Left colon (tissue), 2 donors: ENCODE results near the gene EPAS1. TPM values are rescaled to one million over a fixed set of nuclear protein-coding genes. Genes with fewer than 3 reads are reported as not detected.

Experiments used
- ATAC-seq: fragments of 200-7000 bp; cut with Tn5 transposase; one replicate; pipeline ENCODE4 v1.9.1; 2020; ENCODE audit warnings: mild to moderate bottlenecking, moderate library complexity
- DNase-seq, 2 donors: peaks; one replicate each; pipeline ENCODE4 v3.0.0-alpha.2; 2020
- intact Hi-C, 2 donors: fragments of 100-400 bp; cut with DNase I in 1 of 2; cut with micrococcal nuclease in 1 of 2; formaldehyde crosslinking; loops; one replicate each; pipeline versions ENCODE4 v1.11.2 to v1.14.0; 2022; cut with DNase I, micrococcal nuclease
- total RNA-seq, 2 donors: library from RNA; stranded (reverse); fragmentation: NEBNext Ultra II Directional; extraction: Animal tissue kit (Norgen Biotek cat#: 25700); gene quantifications; one replicate each; pipeline ENCODE4 v1.2.1, GENCODE V29; 2021
- donor health status: DM: no; HTN: no; CAD: no.
- donor health status: DM: yes; HTN: yes; CAD: no.

The EPAS1 gene
- total RNA-seq, 2 donors from 2014 or later: 155 to 226 TPM

DNA sequence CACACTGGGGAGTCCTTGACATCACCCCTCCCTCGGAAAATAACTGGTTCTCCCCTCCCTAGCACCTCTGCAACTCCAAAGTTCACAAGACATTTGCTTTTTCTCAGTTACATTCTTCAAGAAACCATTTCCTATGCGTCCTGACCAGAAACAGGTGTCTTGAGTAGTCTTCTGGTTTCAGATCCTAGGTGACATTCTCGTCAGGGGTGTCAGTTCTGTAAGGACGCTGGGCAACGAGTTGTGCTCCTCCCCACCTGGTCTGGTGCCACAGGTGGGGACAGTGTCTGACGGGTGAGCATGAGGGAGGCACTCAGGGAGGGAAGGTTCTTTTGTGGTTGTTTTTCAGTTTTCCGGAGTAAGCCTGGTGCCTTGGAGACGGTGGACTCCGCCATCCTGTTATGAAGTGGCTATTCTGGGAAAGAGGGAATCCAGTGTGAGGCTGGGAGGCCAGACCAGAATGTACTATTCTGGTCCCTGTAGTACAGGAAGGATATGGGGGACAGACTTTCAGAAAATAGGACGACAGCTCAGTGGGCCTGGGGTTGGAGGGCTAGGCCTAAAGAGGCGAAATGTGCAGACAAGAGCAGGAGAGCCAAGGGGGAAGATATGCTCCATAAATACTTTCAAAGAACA, 50.6 kb downstream of the EPAS1 start:
- no peak for DNase-seq

DNA sequence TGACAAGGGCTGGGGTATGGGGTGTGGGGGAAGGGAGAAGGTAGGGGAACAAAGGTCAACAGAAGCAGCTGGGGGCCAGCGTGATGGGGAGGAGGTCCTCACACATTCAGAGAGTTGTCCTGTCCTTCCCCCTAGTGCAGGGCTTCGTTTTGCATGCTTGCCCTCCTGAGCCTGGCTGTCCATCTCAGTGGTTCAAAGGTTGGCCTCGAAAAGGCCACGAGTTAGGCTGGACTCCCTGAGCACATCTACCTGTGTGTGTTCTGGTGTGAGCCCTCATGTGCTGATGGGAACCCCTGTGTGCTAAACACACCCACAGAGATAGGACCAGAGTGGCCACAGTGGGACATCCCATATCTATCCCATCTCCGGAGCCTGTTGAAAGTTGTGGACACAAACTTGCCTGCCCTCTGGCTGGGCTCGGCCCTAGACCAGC, 51.9 kb downstream of the EPAS1 start:
- intact Hi-C loops: no loop called here
- DNase-seq (no peak), ATAC-seq (no peak)

More for the DNA sequence above, 50.6 kb downstream of the EPAS1 start:
- intact Hi-C loops: no loop called here
- ATAC-seq: no peak

DNA sequence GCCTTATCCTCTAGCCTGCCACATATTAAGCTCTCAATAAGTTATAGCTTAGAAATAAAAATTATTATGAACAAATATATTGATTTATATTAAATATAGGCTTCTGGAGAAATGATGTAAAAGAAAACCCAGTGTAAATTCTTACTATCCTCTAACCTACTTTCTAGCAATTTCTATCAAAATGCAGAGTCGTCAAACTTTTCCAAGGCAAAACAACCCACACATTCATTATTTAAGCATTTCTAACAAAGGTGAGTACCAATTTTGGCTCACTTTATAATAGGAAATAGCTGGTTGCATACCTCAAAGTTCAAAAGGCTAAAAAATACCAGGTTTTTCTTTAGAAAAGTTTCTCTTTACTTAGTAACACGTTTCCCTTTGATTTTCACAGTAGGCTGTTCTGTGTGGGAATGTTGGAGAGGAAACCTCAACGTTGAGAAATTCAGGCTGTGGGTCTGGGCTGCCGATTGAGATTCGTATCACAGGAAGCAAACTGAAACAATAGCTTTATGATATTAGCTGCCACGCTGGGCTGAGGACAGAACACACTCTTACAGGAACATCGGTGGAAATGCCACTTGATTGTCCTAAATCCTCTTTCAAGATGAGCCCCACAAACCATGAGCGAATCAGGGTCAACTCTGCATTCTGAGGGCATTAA, 53.0 kb downstream of the EPAS1 start:
- DNase-seq (no peak), ATAC-seq (no peak)
- intact Hi-C loops: no loop called here

DNA sequence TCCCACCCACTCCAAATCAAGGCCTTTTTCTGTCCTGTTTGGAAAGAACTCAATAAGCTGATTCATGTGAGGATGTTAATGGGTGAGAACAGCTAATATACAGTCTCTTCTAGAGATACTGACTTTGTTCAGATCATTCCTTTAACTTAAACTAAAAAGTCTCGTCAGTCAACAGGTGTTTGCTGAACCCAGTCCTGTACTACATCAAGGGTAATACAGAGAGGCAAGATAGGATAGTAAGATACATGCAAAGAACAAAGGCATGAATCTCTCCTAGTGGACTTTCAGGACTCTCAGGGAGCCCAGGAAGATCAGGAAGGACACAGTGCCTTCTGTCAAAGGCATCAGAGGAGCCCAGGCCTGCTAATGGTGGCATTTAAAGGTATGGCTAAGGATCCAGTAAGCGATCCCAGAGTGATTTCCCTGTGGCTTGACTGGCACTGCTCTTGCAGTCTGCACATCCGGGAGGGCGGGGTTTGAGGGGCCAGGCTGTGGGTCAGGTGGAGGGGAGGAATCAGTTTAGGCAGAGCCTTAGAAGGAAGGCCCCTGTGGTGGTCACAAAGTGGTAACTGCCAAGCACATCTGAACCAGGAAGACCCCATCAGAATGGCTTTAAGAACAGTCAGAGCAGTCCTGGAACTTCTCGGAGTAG, 54.0 kb downstream of the EPAS1 start:
- ATAC-seq: no peak
- intact Hi-C loops: no loop called here
- no peak for DNase-seq

DNA sequence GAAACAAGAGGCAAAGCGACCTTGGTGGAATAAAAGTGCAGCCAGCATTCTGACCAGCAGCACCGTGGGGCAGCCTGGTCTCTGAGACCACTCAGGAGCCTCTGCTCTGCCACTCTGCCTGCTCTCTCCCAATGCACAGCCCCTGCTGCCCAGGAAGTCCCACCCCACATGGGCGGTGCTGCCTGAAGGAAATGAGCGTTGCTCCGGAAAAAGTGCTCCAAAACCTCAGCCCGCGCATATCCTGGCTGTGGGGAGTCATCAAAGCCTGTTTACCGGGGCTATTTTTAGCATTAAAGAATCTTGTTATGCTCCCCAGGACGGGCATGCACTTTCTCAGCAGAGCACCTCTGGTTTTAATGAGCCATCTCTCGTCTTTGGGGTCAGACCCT, 54.5 kb downstream of the EPAS1 start:
- peak in 1 of 2 donors; percentile 45 for DNase-seq
- ATAC-seq: peak; percentile 32
- intact Hi-C loops: no loop called here

DNA sequence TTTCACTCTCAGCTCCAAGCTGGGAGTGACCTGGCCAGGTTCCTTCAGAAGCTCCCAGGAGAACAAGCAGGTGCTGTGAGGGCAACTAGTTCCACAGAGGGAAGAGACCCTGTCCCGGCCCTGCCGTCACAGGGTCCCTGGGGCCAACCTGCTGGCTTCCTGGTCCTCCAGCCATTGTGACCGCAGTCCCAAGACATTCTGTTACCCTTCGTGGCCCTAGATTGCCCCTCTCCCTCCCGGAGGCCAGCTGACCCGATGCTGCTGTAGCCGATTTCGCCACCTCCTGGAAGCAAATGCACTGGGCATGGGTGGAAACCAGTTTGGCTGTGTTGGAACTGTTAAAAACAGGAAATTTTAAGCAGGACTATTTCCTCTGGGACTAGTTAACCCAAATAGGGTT, 55.4 kb downstream of the EPAS1 start:
- intact Hi-C loops: no loop called here
- no peak for ATAC-seq
- no peak for DNase-seq

DNA sequence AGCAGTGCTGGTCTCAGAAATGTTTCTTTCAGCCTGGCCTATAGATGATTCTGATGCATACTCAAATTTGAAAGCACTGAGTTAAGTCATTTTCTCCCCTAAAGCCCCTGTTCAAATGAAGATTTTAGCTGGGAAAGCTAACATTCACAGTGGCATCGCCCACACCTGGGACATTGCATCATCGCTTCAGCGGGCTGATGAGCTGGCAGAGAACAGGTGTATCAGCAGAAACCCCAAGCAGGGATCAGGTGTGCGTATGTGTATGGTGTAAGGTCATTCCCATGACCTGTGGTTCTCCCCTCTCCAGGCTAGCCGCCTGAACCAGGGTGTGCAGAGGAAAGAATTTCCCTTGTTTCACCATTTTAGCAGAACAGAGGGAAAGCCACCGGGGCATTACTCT, 56.3 kb downstream of the EPAS1 start:
- intact Hi-C loops: no loop called here
- ATAC-seq: no peak

DNA sequence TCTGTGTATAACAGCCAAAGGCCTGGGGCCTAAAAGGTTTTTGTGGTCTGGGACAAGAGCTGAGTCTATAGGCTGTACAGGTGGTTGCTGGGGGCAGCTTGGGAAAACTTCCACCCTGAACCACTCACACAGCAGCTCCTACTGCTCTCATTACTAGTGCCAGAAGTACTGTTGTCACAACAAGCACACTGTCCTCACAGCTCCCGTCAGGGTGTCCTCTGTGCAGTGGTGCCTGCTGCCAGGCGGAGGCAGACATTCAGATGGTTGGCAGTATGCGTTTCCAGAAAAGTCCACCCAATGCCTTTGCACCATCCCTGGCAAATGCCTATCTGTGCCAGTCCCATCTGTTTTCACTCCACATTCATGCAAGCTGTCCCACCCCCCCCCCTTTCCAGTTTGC, 58.5 kb downstream of the EPAS1 start:
- intact Hi-C loops: no loop called here
- DNase-seq (no peak), ATAC-seq (no peak)

More for the DNA sequence above, 56.3 kb downstream of the EPAS1 start:
- DNase-seq: no peak

DNA sequence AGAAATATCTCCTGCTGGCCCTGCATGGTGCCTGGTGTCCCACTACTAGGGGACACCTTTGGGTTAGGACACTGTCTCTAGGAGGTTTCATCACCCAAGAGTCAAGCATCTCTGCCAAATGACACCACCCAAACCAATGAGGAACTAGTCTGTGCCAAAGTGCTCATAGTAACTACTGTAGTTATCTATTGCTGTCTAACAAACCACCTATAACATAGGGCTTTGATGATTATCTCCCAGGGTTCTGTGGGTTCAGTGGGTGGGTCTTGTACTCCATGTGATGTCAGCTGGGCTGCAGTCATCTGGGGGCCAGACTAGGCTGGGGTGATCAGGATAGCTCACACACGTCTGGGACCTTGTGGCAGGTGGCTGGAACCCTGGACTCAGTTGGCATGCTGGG, 59.8 kb downstream of the EPAS1 start:
- ATAC-seq (no peak), DNase-seq (no peak)
- intact Hi-C loops: no loop called here

DNA sequence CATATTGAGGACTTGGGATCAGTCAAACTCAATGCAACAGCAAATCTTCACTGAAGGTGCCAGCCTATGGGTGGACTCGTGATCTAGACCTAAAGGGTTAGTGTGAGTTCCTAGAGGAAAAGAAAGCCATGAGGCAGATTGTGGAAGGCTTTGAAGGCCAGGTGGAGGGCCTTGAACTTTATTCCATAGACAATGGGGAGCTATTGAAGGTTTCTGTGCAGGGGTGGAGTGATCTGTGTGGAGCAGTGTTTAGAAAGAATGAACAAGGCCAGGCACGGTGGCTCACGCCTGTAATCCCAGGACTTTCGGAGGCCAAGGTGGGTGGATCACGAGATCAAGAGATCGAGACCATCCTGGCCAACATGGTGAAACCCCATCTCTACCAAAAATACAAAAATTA, 61.5 kb downstream of the EPAS1 start:
- DNase-seq (no peak), ATAC-seq (no peak)
- intact Hi-C loops: no loop called here

DNA sequence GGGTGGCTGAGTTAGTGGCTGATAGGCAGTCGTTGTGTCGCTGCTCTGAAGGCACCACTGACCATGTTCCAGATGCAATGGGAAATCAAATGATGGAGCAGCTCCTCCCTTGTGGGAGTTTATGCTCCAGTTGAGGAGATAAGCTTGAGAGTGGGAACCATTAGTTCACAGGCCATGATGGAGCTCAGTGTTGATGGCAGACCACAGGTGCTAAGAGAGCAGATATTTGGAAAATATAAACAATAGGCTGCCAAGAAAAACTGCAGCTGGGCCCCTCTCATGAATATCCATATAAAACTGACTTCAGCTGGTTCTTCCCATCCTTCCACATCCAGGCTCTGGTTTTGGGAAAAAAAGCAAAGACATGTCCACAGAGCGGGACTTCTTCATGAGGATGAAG, 63.1 kb downstream of the EPAS1 start:
- no peak for ATAC-seq
- intact Hi-C loops: loop anchor here in 1 of 2 donors (10.0 kb wide), 1 partner anchor 356 kb away; no protein-coding TSS in a partner anchor
- no peak for DNase-seq

DNA sequence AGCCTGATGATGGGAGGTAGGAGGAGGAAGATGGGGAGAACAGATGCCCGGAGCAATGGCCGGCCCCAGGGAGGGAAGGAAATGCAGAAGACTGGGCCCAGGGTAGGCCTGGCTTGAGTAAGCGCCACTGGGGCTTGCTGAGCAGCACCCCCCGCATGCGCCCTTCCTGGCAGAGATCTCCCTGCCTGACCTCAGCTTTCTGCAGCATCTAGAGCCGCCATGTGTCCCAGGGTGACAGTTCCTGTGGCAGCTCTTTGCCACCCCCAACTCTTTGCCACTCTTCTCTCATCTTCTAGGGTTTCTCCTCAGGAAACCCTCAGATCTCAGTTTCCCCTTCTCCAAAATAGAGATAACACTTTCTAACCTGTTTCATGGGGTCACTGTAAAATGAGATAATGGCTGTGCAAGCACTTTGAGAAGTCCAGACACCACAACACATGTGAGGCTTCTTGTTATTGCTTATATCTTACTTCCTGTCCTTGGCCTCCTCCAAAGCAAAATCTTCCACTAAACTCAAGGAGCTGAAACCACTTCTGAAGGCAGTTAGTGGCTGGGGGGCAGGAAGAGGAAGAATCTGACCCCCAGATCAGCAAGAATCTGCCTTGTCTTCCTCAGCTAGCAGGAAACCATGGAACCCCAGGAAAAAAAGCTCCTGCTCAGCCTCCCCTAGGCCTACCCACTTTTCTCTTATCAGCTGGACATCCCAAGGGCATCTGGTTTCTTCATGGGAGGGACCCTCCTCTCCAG, 64.9 kb downstream of the EPAS1 start:
- DNase-seq (no peak), ATAC-seq (no peak)
- intact Hi-C loops: loop anchor here in 1 of 2 donors (10.0 kb wide), 1 partner anchor 357 kb away; no protein-coding TSS in a partner anchor

DNA sequence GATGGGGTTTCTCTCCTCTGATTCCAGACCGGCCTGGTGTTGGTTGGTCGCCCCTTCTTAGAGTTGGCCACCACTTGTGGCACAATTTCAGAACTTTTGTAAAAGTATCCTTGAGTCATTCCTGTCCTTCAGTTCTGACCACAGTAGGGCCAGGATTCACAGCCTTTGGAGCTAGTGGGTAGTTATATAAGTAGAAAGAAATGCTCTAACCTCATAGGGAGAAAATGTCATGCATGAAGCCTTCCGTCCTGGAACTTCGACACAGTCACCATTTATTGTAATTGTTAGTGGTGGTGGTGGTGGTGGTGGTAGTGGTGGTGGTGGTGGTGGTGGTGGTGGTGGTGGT, 65.4 kb downstream of the EPAS1 start:
- DNase-seq (no peak), ATAC-seq (no peak)
- intact Hi-C loops: loop anchor here in 1 of 2 donors (10.0 kb wide), 1 partner anchor 358 kb away; no protein-coding TSS in a partner anchor

DNA sequence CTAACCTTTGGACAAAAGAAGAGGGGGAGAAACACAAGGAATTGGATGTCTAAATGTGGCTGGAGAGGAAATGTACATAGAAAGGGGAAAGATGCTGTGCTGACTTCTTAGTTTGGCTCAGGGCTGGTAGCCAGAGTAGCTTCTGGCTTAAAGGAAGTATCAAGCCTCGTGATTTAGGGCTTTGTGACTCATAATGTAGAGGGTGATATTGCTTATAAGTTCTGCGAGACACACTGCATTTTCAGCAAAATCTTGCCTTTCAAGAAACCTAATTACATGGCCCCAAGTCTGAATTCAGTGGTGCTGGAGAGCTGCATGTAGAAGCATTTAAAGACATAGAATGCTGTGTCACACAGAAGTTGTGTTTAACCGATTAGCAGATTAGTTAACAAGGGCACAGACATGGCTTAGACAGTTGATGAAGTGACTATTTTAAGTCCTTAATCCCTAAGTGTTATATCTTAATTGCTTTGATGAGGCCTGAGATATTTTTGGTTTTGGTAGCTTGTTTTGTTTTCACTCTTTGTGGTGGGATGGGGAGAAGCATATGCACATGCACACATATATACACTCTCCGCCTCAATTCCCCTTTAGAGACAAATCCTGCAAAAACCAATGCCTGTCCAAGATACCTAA, 66.4 kb downstream of the EPAS1 start:
- DNase-seq: no peak
- intact Hi-C loops: loop anchor here in 1 of 2 donors (10.0 kb wide), 1 partner anchor 359 kb away; no protein-coding TSS in a partner anchor
- no peak for ATAC-seq

DNA sequence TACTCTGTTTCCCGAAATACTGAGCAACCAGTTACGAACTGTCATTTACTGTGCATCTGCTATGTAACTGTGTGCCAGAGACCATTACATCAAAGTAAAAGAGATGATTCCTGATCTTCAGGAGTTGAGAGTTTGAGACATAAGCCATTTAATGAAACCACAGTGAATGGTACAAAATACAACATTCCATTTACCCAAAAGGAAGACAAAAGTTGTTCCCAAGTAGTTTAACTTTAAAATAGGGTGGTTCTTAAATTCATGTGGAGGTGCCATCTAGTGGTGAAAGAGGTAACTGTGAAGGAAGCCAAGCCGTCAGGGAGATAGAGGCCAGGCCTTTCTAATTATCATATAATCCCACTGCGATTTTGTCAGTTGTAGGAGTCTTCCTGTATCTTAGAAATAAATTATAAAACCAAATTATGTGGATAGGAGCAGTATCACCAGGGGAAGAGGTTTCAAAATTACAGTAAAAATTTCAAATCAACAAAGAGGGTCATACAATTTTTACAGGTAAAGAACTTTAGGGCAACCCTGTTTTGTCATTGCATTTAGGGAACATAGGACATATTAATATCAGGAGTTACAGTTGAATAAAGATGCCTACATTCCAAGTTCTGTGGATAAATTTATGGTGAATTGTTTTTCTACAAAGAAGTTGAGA, 67.7 kb downstream of the EPAS1 start:
- ATAC-seq (peak; percentile 71), DNase-seq (peak in 1 of 2 donors; percentile 32)
- intact Hi-C loops: loop anchor here in 1 of 2 donors (10.0 kb wide), 1 partner anchor 360 kb away; no protein-coding TSS in a partner anchor

DNA sequence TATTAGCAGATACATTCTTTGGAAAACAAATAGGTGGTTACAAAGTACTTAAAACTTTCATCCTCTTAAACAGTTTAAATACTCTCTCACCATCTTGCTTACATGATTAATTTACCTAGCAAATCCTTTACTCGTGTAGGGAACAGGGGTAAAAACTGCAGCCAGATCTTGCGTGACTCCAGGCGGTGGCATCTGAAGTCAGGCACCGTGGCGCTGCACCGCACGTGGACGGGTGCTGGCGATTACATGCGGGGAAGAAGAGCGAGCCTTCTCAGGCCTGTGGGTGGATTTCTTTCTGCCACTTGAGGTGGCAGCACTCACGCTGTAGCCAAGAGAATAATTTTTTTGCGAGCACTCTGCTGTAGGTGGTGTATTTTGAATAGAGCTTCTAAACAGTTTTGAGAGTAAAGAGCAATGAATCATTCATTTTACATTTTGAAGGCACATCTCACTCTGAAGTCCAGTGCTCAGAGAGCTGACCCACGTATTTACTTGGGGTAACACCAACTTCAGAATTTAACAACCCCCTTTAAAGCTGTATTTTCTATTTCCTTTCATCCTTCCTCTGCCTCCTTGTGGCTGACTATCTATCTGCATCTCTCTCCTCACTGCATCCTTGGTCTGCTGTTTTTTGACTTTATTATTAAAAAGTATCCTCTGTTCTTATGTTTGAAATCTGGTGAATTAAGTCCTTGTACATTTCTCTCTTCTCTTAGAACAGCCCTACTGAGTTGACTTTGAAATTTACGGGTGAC, 68.9 kb downstream of the EPAS1 start:
- ATAC-seq (no peak), DNase-seq (no peak)
- intact Hi-C loops: loop anchor here in 1 of 2 donors (10.0 kb wide), 1 partner anchor 361 kb away; no protein-coding TSS in a partner anchor

DNA sequence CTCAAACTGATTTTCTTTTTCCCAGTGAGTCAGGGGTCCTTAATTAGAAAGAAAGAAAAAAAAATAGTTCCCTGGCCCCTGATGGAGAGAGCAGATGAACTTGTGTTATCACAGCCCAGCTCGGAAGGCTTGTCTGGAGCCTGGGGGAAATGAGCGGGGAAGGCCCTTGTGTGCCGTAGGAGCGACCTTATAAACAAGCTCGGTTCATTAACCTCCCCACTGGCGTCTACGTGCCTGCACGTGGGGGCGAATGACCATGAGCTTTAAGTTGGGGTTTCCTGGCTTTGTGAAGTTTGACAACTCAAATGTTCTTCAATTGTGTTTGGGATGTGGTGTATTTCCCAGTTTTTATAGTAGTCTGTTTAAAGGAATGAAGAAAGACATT, 69.5 kb downstream of the EPAS1 start:
- ATAC-seq: no peak
- no peak for DNase-seq

More for the DNA sequence above, 69.5 kb downstream of the EPAS1 start:
- intact Hi-C loops: loop anchor here in 1 of 2 donors (10.0 kb wide), 1 partner anchor 362 kb away; no protein-coding TSS in a partner anchor
